HEK293 (cell line): Measurements from ENCODE around the gene ARIH2.

Experiments
- CTCF ChIA-PET: fragments of 350-600 bp; formaldehyde crosslinking; extraction: SDS; loops from one replicate; lab custom pipeline; 2021; ENCODE audit warnings: antibody characterized with exemption; lab: Yijun Ruan, JAX
- POLR2A ChIA-PET: fragments of 300-600 bp; formaldehyde crosslinking; extraction: SDS; loops from one replicate; lab custom pipeline; 2020; ENCODE audit warnings: antibody characterized with exemption, inconsistent platforms; lab: Yijun Ruan, JAX
- H3K27ac ChIP-seq: fragments of 200-500 bp; sonication (Bioruptor generic); 2 replicates; pipeline ENCODE4 v1.5.1; 2014; ENCODE audit warnings: low read depth, low read length, control low read depth, inconsistent platforms; ENCODE audit errors: extremely low read depth
- H3K36me3 ChIP-seq, 2 experiments: fragments of 200-500 bp in 1 of 2; sonication (Bioruptor generic) in 1 of 2; 1 replicate in 1 of 2; 2 replicates in 1 of 2; pipeline ENCODE4 v1.5.1; 2014 to 2017; ENCODE audit warnings: inconsistent platforms in 2 of 2, low read length in 2 of 2; ENCODE audit not compliant: control insufficient read depth in 2 of 2, insufficient read depth in 1 of 2
- H3K4me1 ChIP-seq: fragments of 200-500 bp; sonication (Bioruptor generic); 2 replicates; pipeline ENCODE4 v1.5.1; 2014; ENCODE audit warnings: mild to moderate bottlenecking, low read length, inconsistent platforms; ENCODE audit not compliant: control insufficient read depth, insufficient read depth
- H3K4me3 ChIP-seq: 2 replicates; pipeline ENCODE4 v1.5.1; 2011; ENCODE audit warnings: low read depth, mild to moderate bottlenecking, control low read depth, low read length, moderate library complexity
- H3K9me3 ChIP-seq: fragments of 200-500 bp; sonication (Bioruptor generic); 2 replicates; pipeline ENCODE4 v1.5.1; 2014; ENCODE audit warnings: low read depth, low read length, inconsistent platforms; ENCODE audit not compliant: control insufficient read depth, insufficient read depth
- EGR2 ChIP-seq: fragments of 450-650 bp; formaldehyde crosslinking; IDR thresholded peaks from 2 replicates; pipeline ENCODE4 v1.5.1; 2016; ENCODE audit warnings: low read depth, missing biosample characterization, missing genetic modification characterization
- FEZF1 ChIP-seq: fragments of 450-650 bp; formaldehyde crosslinking; IDR thresholded peaks from 2 replicates; pipeline ENCODE4 v1.5.1; 2016; ENCODE audit warnings: missing biosample characterization, missing genetic modification characterization
- IKZF3 ChIP-seq: fragments of 450-650 bp; IDR thresholded peaks from 2 replicates; pipeline ENCODE4 v1.5.0; 2018; ENCODE audit warnings: missing biosample characterization, mild to moderate bottlenecking, missing genetic modification characterization, moderate library complexity
- SCRT2 ChIP-seq: fragments of 450-650 bp; formaldehyde crosslinking; IDR thresholded peaks from 2 replicates; pipeline ENCODE4 v1.5.1; 2016; ENCODE audit warnings: missing biosample characterization, missing genetic modification characterization
- ZNF114 ChIP-seq: fragments of 450-650 bp; formaldehyde crosslinking; IDR thresholded peaks from 2 replicates; pipeline ENCODE4 v1.5.0; 2017; ENCODE audit warnings: missing biosample characterization, missing genetic modification characterization
- ZNF121 ChIP-seq: fragments of 450-650 bp; formaldehyde crosslinking; IDR thresholded peaks from 2 replicates; pipeline ENCODE4 v1.5.1; 2016; ENCODE audit warnings: missing biosample characterization, missing genetic modification characterization
- ZNF24 ChIP-seq: fragments of 450-650 bp; formaldehyde crosslinking; IDR thresholded peaks from 2 replicates; pipeline ENCODE4 v1.5.1; 2016; ENCODE audit warnings: missing biosample characterization, missing genetic modification characterization
- ZNF341 ChIP-seq: fragments of 450-650 bp; formaldehyde crosslinking; IDR thresholded peaks from 2 replicates; pipeline ENCODE4; 2016; ENCODE audit warnings: low read depth, missing biosample characterization, missing genetic modification characterization
- ZNF629 ChIP-seq: fragments of 450-650 bp; formaldehyde crosslinking; IDR thresholded peaks from 2 replicates; pipeline ENCODE4 v1.5.1; 2017; ENCODE audit warnings: missing biosample characterization, missing genetic modification characterization
- ZNF701 ChIP-seq: fragments of 450-650 bp; formaldehyde crosslinking; IDR thresholded peaks from 2 replicates; pipeline ENCODE4 v1.5.1; 2016; ENCODE audit warnings: missing biosample characterization, missing genetic modification characterization
- ZNF707 ChIP-seq: fragments of 450-650 bp; formaldehyde crosslinking; IDR thresholded peaks from 2 replicates; pipeline ENCODE4 v1.5.1; 2016; ENCODE audit warnings: missing biosample characterization, missing genetic modification characterization
- ZNF776 ChIP-seq: fragments of 450-650 bp; formaldehyde crosslinking; IDR thresholded peaks from 2 replicates; pipeline ENCODE4 v1.5.0; 2017; ENCODE audit warnings: missing biosample characterization, missing genetic modification characterization, borderline replicate concordance
- ZNF777 ChIP-seq: fragments of 450-650 bp; formaldehyde crosslinking; IDR thresholded peaks from 2 replicates; pipeline ENCODE4 v1.5.1; 2017; ENCODE audit warnings: missing biosample characterization, missing genetic modification characterization, borderline replicate concordance
- TF ChIP-seq, protein P1 (sequence below): fragments of 450-650 bp; formaldehyde crosslinking; IDR thresholded peaks from 2 replicates; pipeline ENCODE4 v1.5.0; 2017; ENCODE audit warnings: missing biosample characterization, missing genetic modification characterization, borderline replicate concordance
- TF ChIP-seq, protein P2 (sequence below): fragments of 450-650 bp; formaldehyde crosslinking; IDR thresholded peaks from 2 replicates; pipeline ENCODE4 v1.5.1; 2016; ENCODE audit warnings: missing biosample characterization, missing genetic modification characterization, low read depth
- TF ChIP-seq, protein P3 (sequence below): fragments of 450-650 bp; formaldehyde crosslinking; IDR thresholded peaks from 2 replicates; pipeline ENCODE4 v1.5.1; 2017; ENCODE audit warnings: missing biosample characterization, missing genetic modification characterization
- TF ChIP-seq, protein P4 (sequence below): fragments of 450-650 bp; formaldehyde crosslinking; IDR thresholded peaks from 2 replicates; pipeline ENCODE4 v1.5.1; 2016; ENCODE audit warnings: missing biosample characterization, missing genetic modification characterization
- TF ChIP-seq, protein P5 (sequence below): fragments of 450-650 bp; formaldehyde crosslinking; IDR thresholded peaks from 2 replicates; pipeline ENCODE4 v1.5.1; 2017; ENCODE audit warnings: missing biosample characterization, missing genetic modification characterization
- TF ChIP-seq, protein P6 (sequence below): fragments of 450-650 bp; formaldehyde crosslinking; conservative IDR thresholded peaks from 2 replicates; pipeline ENCODE4 v1.5.1; 2016; ENCODE audit warnings: low read depth, missing biosample characterization, missing genetic modification characterization

The ARIH2 gene

DNA sequence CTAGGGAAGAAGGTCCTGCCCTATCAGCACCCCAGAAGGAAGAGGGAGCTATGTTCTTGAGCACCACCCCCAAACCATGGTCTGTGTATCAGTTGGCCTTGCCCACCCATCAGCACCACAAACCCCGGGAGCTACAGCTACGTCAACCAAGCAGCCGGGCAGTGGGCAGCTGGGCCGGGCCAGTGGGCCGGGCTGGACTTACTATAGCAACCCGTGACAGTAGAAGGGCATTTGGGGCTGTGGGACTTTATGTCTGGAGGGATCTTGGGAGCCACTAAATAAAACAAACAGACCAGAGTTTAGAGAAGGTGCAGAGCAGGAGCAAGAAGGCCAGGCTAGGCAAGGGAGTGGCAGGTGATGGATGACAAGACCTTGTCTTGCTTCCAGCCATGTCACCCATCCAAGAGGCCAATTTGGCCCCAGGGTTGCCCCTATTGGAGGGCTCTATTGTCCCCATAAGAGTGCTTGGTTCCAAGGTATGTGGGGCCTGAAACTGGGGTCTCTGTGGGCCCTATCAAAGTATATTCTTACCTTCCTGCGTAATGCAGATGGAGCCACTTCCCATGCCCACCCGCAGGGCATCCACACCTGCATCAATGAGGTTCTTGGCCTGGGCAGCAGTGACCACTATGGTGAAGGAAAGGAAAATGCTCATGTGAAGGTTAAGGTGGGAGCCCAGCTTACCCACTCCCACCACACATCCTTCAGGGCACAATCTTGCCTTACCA, 107.3 kb downstream of the ARIH2 start:
- H3K4me3 ChIP-seq = no peak overlapping the region
- H3K9me3 ChIP-seq = no peaks in the 10 kb centered on the region
- CTCF ChIA-PET = interaction anchor here (1.1 to 1.5 kb wide), 2 partner anchors 19 to 68 kb away, joined by 4 to 5 read pairs; partner anchors contain the start of genes QRICH1 and WDR6
- peaks cover 0 to 73% of the 10 kb centered on the region in 2 experiments; a peak in 2 of 3 replicates for H3K36me3 ChIP-seq
- H3K27ac ChIP-seq = no peak overlapping the region
- H3K4me1 ChIP-seq = no peaks in the 10 kb centered on the region
- TF ChIP-seq ZNF24 (tag by site-specific recombination) (no peak), EGR2 (tag by site-specific recombination) (0 out of 2 replicates have a peak, but pooled peaks have one; percentile 0)
- POLR2A ChIA-PET = interaction anchor here (0.8 to 2.8 kb wide), 3 partner anchors 10 to 68 kb away, joined by 3 to 10 read pairs (median 3); partner anchors contain the start of genes P4HTM and QRICH1

DNA sequence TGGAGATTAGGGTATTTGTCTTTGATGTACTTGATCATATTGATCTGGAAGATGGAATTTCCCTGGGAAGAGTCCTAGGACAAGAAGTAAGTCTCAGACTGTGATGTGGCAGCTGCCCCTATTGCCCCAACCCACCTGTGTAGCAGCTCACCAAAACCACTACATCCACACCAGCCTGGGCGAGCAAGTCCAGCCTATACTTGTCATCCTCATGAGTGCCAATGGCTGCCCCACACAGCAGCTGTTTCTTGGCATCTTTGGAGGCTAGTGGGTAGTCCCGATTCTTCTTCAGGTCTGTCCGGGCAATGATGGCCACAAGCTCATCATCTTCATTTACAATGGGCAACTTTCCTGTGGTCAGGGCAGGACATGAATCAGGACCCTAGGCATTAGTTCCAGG, 107.9 kb downstream of the ARIH2 start:
- POLR2A ChIA-PET = interaction anchor here (0.8 to 2.8 kb wide), 3 partner anchors 19 to 68 kb away, joined by 3 to 10 read pairs (median 4); partner anchors contain the start of genes P4HTM, QRICH1 and WDR6
- Histone ChIP-seq H3K27ac (no peak overlapping the region), H3K4me1 (no peaks in the 10 kb centered on the region), H3K36me3 (peaks cover 0 to 79% of the 10 kb centered on the region in 2 experiments; a peak in 2 of 3 replicates), H3K4me3 (no peak overlapping the region), H3K9me3 (no peaks in the 10 kb centered on the region)
- CTCF ChIA-PET = interaction anchor here (1.1 to 1.5 kb wide), 2 partner anchors 19 to 67 kb away, joined by 4 to 5 read pairs; partner anchors contain the start of genes QRICH1 and WDR6
- TF ChIP-seq, protein P1, sequence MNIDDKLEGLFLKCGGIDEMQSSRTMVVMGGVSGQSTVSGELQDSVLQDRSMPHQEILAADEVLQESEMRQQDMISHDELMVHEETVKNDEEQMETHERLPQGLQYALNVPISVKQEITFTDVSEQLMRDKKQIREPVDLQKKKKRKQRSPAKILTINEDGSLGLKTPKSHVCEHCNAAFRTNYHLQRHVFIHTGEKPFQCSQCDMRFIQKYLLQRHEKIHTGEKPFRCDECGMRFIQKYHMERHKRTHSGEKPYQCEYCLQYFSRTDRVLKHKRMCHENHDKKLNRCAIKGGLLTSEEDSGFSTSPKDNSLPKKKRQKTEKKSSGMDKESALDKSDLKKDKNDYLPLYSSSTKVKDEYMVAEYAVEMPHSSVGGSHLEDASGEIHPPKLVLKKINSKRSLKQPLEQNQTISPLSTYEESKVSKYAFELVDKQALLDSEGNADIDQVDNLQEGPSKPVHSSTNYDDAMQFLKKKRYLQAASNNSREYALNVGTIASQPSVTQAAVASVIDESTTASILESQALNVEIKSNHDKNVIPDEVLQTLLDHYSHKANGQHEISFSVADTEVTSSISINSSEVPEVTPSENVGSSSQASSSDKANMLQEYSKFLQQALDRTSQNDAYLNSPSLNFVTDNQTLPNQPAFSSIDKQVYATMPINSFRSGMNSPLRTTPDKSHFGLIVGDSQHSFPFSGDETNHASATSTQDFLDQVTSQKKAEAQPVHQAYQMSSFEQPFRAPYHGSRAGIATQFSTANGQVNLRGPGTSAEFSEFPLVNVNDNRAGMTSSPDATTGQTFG (tag by site-specific recombination) = no peak
- TF ChIP-seq ZNF777 (tag by site-specific recombination) (no peak), ZNF121 (tag by site-specific recombination) (no peak), ZNF629 (tag by site-specific recombination) (no peak), IKZF3 (tag by site-specific recombination) (no peak), FEZF1 (tag by site-specific recombination) (no peak), ZNF701 (tag by site-specific recombination) (no peak), ZNF341 (tag by site-specific recombination) (no peak), SCRT2 (tag by site-specific recombination) (no peak), ZNF707 (tag by site-specific recombination) (no peak), ZNF114 (no peak), ZNF776 (tag by site-specific recombination) (no peak)
- TF ChIP-seq, protein P2, sequence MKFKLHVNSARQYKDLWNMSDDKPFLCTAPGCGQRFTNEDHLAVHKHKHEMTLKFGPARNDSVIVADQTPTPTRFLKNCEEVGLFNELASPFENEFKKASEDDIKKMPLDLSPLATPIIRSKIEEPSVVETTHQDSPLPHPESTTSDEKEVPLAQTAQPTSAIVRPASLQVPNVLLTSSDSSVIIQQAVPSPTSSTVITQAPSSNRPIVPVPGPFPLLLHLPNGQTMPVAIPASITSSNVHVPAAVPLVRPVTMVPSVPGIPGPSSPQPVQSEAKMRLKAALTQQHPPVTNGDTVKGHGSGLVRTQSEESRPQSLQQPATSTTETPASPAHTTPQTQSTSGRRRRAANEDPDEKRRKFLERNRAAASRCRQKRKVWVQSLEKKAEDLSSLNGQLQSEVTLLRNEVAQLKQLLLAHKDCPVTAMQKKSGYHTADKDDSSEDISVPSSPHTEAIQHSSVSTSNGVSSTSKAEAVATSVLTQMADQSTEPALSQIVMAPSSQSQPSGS = no peak
- TF ChIP-seq, protein P3, sequence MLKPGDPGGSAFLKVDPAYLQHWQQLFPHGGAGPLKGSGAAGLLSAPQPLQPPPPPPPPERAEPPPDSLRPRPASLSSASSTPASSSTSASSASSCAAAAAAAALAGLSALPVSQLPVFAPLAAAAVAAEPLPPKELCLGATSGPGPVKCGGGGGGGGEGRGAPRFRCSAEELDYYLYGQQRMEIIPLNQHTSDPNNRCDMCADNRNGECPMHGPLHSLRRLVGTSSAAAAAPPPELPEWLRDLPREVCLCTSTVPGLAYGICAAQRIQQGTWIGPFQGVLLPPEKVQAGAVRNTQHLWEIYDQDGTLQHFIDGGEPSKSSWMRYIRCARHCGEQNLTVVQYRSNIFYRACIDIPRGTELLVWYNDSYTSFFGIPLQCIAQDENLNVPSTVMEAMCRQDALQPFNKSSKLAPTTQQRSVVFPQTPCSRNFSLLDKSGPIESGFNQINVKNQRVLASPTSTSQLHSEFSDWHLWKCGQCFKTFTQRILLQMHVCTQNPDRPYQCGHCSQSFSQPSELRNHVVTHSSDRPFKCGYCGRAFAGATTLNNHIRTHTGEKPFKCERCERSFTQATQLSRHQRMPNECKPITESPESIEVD (tag by site-specific recombination) = no peak
- TF ChIP-seq, protein P4, sequence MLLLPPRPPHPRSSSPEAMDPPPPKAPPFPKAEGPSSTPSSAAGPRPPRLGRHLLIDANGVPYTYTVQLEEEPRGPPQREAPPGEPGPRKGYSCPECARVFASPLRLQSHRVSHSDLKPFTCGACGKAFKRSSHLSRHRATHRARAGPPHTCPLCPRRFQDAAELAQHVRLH (tag by site-specific recombination) = no peak
- TF ChIP-seq, protein P5, sequence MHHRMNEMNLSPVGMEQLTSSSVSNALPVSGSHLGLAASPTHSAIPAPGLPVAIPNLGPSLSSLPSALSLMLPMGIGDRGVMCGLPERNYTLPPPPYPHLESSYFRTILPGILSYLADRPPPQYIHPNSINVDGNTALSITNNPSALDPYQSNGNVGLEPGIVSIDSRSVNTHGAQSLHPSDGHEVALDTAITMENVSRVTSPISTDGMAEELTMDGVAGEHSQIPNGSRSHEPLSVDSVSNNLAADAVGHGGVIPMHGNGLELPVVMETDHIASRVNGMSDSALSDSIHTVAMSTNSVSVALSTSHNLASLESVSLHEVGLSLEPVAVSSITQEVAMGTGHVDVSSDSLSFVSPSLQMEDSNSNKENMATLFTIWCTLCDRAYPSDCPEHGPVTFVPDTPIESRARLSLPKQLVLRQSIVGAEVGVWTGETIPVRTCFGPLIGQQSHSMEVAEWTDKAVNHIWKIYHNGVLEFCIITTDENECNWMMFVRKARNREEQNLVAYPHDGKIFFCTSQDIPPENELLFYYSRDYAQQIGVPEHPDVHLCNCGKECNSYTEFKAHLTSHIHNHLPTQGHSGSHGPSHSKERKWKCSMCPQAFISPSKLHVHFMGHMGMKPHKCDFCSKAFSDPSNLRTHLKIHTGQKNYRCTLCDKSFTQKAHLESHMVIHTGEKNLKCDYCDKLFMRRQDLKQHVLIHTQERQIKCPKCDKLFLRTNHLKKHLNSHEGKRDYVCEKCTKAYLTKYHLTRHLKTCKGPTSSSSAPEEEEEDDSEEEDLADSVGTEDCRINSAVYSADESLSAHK (tag by site-specific recombination) = no peak
- TF ChIP-seq, protein P6, sequence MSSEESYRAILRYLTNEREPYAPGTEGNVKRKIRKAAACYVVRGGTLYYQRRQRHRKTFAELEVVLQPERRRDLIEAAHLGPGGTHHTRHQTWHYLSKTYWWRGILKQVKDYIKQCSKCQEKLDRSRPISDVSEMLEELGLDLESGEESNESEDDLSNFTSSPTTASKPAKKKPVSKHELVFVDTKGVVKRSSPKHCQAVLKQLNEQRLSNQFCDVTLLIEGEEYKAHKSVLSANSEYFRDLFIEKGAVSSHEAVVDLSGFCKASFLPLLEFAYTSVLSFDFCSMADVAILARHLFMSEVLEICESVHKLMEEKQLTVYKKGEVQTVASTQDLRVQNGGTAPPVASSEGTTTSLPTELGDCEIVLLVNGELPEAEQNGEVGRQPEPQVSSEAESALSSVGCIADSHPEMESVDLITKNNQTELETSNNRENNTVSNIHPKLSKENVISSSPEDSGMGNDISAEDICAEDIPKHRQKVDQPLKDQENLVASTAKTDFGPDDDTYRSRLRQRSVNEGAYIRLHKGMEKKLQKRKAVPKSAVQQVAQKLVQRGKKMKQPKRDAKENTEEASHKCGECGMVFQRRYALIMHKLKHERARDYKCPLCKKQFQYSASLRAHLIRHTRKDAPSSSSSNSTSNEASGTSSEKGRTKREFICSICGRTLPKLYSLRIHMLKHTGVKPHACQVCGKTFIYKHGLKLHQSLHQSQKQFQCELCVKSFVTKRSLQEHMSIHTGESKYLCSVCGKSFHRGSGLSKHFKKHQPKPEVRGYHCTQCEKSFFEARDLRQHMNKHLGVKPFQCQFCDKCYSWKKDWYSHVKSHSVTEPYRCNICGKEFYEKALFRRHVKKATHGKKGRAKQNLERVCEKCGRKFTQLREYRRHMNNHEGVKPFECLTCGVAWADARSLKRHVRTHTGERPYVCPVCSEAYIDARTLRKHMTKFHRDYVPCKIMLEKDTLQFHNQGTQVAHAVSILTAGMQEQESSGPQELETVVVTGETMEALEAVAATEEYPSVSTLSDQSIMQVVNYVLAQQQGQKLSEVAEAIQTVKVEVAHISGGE (tag by site-specific recombination) = no peak
